AG04450 (cell line): Measurements from ENCODE around the gene DRC3. TPM values are rescaled to one million over a fixed set of nuclear protein-coding genes. Genes with fewer than 3 reads are reported as not detected.

Experiments used
- CTCF ChIA-PET: fragments of 300-600, 350-600 bp; formaldehyde crosslinking; extraction: SDS; loops from one replicate; lab custom pipeline; 2022; ENCODE audit warnings: antibody characterized with exemption, inconsistent platforms; lab: Charles Lee
- POLR2A ChIA-PET: fragments of 350-600 bp; formaldehyde crosslinking; extraction: SDS; loops from one replicate; lab custom pipeline; 2021; ENCODE audit warnings: antibody characterized with exemption, inconsistent platforms; lab: Yijun Ruan, JAX
- DNase-seq: peaks from one replicate; pipeline ENCODE4 v3.0.0-alpha.2; 2011; ENCODE audit warnings: low read depth, low spot score
- H3K27ac ChIP-seq: one replicate; pipeline ENCODE4 v1.5.1; 2012; ENCODE audit warnings: low read depth, low read length, control low read depth
- H3K27me3 ChIP-seq: one replicate; pipeline ENCODE4 v1.6.0; 2012; ENCODE audit warnings: low read length; ENCODE audit not compliant: control insufficient read depth, insufficient read depth
- H3K4me3 ChIP-seq: 2 replicates; pipeline ENCODE4 v1.5.1; 2011; ENCODE audit warnings: mild to moderate bottlenecking, low read depth, low read length, control low read depth
- H3K9me3 ChIP-seq: 2 replicates; pipeline ENCODE4 v1.5.1; 2012; ENCODE audit warnings: low read length; ENCODE audit not compliant: control insufficient read depth, insufficient read depth
- polyA plus RNA-seq: library from polyadenylated mRNA; depleted of rRNA; stranded (reverse); fragments of >200 nt; gene quantifications from 2 replicates; pipeline ENCODE4 v1.2.3, GENCODE V29; 2011
- TF ChIP-seq, protein P1 (sequence below): IDR thresholded peaks from 2 replicates; pipeline ENCODE4 v1.5.1; 2011; ENCODE audit warnings: low read depth, low read length, control low read depth, inconsistent platforms

Gene DRC3
- polyA plus RNA-seq, 1 experiment = 0.52 TPM

DNA sequence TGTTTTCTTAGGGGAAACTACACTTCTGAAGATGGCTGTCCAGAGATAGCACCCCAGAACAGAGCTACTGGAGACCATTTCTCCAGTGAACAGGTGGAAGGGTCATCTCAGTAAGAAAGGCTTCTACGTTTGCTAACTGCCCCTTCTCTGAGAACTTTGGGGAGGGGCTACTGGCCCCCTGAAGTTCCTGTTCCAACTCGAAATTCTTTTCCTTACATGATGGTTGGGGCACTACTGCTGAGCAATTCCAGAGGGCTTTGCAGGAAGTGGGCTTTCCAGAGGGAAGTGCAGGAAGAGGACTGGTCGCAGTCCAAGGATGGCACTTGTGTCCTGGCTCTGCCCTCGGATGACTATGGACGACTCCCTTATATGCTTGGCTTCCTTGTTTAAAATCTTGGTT, 31.6 kb upstream of the DRC3 start:
- H3K27me3 ChIP-seq = no peaks in the 10 kb centered on the region
- H3K9me3 ChIP-seq = no peaks in the 10 kb centered on the region
- POLR2A ChIA-PET = interaction anchor here (1.0 kb wide), 1 partner anchor 20 kb away, joined by 3 read pairs; no protein-coding TSS in a partner anchor
- H3K27ac ChIP-seq = no peak overlapping the region
- H3K4me3 ChIP-seq = no peak overlapping the region
- TF ChIP-seq, protein P1, sequence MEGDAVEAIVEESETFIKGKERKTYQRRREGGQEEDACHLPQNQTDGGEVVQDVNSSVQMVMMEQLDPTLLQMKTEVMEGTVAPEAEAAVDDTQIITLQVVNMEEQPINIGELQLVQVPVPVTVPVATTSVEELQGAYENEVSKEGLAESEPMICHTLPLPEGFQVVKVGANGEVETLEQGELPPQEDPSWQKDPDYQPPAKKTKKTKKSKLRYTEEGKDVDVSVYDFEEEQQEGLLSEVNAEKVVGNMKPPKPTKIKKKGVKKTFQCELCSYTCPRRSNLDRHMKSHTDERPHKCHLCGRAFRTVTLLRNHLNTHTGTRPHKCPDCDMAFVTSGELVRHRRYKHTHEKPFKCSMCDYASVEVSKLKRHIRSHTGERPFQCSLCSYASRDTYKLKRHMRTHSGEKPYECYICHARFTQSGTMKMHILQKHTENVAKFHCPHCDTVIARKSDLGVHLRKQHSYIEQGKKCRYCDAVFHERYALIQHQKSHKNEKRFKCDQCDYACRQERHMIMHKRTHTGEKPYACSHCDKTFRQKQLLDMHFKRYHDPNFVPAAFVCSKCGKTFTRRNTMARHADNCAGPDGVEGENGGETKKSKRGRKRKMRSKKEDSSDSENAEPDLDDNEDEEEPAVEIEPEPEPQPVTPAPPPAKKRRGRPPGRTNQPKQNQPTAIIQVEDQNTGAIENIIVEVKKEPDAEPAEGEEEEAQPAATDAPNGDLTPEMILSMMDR = no peak
- DNase-seq = no peak
- CTCF ChIA-PET = no interaction called here

DNA sequence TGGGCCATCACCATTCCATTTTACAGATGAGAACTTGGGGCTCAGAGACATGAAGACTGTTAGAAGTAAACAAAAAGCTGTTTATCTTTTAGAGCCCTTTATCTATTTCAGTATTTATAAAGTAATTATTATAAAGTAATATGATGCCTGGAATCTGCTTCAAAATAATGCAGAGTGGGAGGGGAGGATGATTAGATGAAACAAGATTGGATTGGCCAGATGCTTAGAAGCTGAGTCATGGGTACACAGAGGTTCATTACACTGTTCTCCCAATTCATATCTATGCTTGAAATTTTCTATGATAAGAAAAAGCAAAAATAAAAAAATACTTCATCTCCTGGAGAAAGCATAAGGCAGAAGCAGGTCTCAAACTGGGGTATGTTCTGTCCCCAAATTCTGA, 29.8 kb upstream of the DRC3 start:
- H3K4me3 ChIP-seq = no peak overlapping the region
- H3K27ac ChIP-seq = peak overlapping the region; percentile 43
- no peaks in the 10 kb centered on the region for H3K27me3 ChIP-seq
- no peak for DNase-seq
- TF ChIP-seq, protein P1 = no peak
- H3K9me3 ChIP-seq = no peaks in the 10 kb centered on the region
- ChIA-PET POLR2A (no interaction called here), CTCF (interaction anchor here (1.5 to 2.6 kb wide), 2 partner anchors 29 to 90 kb away, joined by 9 to 10 read pairs; partner anchors contain the start of genes DRC3 and TOM1L2)

DNA sequence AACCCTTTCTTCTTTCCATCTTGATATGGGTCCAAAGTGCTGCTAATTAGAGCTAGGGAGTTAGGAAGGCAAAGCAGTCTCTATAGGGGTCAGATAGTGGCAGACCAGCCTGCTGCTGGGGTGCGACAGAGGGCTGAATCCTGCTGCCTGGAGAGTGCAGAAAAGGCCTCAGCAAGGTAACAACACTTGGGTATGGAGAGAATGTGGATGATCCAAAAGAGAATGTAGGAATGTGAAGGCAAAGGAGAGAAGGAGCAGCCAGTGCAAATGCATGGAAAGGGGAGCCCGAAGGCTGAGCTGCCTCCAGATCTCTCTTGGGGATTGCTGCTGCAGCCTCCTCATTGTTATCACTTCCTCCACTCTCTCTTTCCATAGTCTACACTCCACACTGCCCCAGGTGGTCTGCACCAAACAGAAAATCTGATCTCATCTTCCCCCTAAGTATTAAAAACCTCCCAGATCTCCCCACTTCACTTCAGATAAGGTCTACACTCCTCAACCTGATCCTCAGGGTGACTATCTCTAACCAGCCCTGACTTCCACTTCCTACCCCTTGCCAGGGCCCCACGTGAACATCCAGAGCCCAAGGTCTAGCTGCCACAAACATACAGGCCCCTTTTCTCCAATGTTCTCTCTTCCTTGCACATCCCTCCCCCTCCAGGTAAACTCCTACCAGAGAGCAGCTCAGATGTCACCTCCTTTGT, 29.2 kb upstream of the DRC3 start:
- H3K27ac ChIP-seq = peak overlapping the region; percentile 43
- TF ChIP-seq, protein P1 = no peak
- CTCF ChIA-PET = interaction anchor here (1.5 to 2.6 kb wide), 2 partner anchors 29 to 90 kb away, joined by 9 to 10 read pairs; partner anchors contain the start of genes DRC3 and TOM1L2
- no peak overlapping the region for H3K4me3 ChIP-seq
- no peaks in the 10 kb centered on the region for H3K27me3 ChIP-seq
- DNase-seq = no peak
- POLR2A ChIA-PET = no interaction called here
- no peaks in the 10 kb centered on the region for H3K9me3 ChIP-seq

DNA sequence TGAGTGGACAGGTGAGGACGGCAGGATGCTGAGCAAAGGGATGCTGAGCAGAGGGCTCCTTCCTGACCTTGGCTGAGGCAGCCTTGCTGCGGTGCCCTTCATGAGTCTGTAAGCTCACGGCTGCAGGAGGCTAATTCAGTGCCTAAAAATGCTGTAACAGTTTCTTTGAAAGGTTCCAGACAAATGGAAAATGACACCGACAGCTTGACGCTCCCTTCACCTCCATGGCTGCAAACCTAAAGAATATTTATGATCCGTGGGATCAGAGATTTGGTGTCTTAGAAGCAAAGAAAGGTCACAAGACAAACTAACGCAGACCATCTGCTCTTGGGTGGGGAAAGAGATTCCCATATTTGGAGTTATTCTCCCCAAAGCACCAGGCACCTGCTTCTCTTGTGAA, 28.4 kb upstream of the DRC3 start:
- ChIA-PET CTCF (interaction anchor here (1.0 to 2.6 kb wide), 3 partner anchors 25 to 89 kb away, joined by 3 to 10 read pairs (median 9); partner anchors contain the start of genes DRC3 and TOM1L2), POLR2A (interaction anchor here (1.0 kb wide), 1 partner anchor 28 kb away, joined by 7 read pairs; the partner anchor contains the start of genes DRC3 and TOM1L2)
- TF ChIP-seq, protein P1 = no peak
- H3K4me3 ChIP-seq = no peak overlapping the region
- H3K9me3 ChIP-seq = no peaks in the 10 kb centered on the region
- DNase-seq = no peak
- H3K27me3 ChIP-seq = no peaks in the 10 kb centered on the region
- no peak overlapping the region for H3K27ac ChIP-seq

DNA sequence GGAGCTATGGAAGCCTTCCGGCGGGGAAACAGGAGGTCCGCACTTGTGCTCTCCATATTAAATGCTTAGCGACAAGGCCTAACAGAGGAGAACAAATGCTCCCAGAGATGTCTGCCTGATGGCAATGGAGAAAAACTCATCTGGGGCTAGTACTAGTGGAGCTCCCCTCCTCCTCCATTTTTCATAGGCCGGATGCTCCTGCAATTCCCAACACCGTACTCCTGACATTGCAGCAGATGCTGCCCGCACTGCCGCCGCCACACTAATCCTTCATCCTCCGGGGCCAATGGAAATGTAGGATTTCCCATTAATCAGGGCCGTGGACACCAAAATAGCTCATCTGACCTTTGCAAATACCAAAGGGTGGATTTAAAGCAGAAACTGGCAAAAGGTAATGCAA, 27.9 kb upstream of the DRC3 start:
- no peak for DNase-seq
- no peak overlapping the region for H3K27ac ChIP-seq
- H3K4me3 ChIP-seq = no peak overlapping the region
- CTCF ChIA-PET = interaction anchor here (0.5 to 2.6 kb wide), 3 partner anchors 26 to 105 kb away, joined by 3 to 10 read pairs (median 4); partner anchors contain the start of genes DRC3 and TOM1L2
- POLR2A ChIA-PET = interaction anchor here (1.0 kb wide), 1 partner anchor 28 kb away, joined by 7 read pairs; the partner anchor contains the start of genes DRC3 and TOM1L2
- TF ChIP-seq, protein P1 = no peak
- H3K27me3 ChIP-seq = no peaks in the 10 kb centered on the region
- H3K9me3 ChIP-seq = no peaks in the 10 kb centered on the region
